Fibroblast of skin of abdomen (primary cell): ENCODE measurements around the gene AGAP3.

Experiments
- DNase-seq: peaks from one replicate; pipeline ENCODE4 v3.0.0-alpha.2; 2013

Gene AGAP3

GRCh38 chr7:151088019-151088855, 2.0 kb downstream of the AGAP3 start:
- DNase-seq, result no peak

- no peak for DNase-seq
These were observed 2.8 kb downstream of the AGAP3 start for GRCh38 chr7:151088856-151089699.

DNA sequence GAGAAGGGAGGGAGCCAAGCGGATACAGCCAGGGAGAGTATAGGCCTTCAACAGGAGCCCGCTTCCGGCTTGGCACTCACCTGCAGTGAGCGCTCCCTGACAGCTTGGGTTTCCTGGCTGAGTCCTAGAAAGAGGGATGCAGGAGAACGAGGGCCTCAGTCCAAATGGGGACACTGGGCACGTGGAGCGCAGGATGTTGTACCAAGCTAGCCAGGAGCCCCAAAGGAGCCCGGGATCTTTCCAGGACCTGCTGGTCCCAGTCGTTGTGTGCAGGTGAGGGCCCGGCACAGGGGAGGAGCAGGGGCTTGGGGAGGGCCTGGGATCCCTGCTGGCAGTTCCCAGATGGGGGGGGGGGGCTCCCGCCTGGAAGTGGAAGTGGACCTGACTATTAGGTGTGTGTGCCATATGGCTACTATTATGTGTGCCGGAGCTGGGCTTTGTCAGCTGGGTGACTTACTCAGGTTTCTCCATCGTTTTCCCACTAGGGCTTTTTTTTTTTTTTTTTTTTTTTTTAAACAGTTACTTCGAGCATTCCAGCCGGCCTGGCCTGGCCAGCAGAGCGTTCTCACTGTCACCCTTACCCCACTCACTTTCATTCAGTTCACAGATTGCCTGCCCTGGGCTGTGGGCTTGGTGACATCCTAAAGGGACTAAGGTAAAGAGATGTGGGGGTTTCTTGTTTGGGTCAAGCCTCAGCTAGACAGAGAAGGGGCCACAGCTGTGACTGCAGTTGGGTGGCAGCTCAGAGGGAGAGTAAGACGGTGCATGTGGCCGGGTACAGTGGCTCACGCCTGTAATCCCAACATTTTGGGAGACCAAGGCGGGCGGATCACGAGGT, 3.8 kb downstream of the AGAP3 start:
- DNase-seq, result no peak

DNA sequence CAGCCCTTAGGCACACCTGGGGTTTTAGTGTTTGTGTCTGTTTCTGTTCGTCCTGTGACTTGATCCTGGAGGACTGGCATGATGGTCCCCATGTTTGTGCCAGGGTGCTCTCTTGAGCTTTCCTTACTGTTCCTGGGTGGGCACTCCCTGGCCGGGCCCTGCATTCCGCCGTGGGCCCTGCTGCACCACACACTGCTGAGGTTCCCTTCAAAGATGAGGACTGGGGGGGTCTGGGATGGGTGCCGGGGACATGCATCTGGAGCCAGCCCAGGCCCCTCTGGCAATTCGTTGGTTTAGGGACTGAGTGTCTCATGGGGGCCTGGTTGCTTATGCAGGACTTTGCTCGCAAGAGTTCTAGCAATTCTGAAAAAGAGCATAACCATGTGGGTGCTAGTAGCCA, 4.7 kb downstream of the AGAP3 start:
- DNase-seq, result no peak

- DNase-seq, result no peak
These were observed 5.2 kb downstream of the AGAP3 start for GRCh38 chr7:151091431-151091830.

- DNase-seq, result no peak
These were observed 5.7 kb downstream of the AGAP3 start for GRCh38 chr7:151091988-151092387.

DNA sequence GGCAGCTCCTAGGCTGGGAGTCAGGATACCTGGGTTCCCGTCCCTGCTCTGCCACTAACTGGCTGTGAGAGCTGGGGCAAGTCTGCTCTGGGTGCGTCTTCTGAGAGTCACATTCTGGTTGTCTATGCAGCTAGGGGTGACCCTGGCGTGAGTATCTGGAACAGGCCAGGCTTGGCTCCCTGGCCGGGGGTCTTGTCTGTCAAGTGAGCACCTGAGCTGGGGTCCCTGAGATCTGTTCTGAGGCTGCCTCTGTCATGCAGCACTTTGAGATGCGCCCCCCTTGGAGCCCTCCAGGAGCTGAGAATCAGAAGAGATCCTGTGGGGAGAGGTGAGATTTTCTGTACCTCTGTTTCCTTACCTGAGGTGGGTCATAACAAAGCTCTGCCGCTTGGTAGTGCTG, 7.5 kb downstream of the AGAP3 start:
- DNase-seq, result no peak

- DNase-seq, result no peak
These were observed 8.4 kb downstream of the AGAP3 start for GRCh38 chr7:151094675-151095074.

GRCh38 chr7:151095123-151095797, 9.0 kb downstream of the AGAP3 start:
- no peak for DNase-seq

- no peak for DNase-seq
These were observed 9.7 kb downstream of the AGAP3 start for GRCh38 chr7:151095828-151096475.

DNA sequence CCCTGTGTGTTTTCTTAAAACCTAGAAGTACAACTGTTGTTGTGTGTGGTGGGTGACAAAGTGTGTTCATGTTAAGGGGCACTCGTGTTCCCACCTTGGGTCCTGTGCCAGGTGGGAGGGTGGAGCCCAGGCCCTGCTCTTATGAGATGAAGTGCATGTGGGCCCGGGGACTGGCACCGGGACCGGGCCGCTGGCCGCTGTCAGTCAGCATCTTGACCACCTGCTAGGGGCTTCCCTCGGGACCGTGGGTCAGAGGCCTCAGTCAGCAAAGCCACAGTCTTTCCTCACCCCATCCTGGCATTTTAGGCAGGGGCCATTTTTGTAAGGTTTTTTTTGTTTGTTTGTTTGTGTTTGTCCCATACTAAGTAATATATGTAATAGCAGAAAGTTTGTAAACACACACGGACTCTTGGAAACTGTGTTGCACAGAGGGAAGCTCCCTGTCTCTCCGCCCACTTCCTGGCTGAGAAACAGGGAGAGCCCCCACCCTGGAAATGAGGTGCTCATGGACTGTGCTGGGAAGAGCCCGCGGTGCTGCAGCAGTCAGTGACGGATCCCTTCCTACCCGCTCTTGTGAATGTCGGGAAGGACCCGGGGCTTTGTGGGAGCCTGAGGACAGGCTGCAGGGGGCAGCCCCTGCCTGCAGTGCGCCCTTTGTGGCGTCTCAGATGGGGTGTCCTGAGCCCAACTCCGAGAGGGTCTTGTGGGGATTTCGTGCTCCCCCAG, 13.4 kb downstream of the AGAP3 start:
- DNase-seq, result no peak

- no peak for DNase-seq
These were observed 14.6 kb downstream of the AGAP3 start for GRCh38 chr7:151100921-151101320.

DNA sequence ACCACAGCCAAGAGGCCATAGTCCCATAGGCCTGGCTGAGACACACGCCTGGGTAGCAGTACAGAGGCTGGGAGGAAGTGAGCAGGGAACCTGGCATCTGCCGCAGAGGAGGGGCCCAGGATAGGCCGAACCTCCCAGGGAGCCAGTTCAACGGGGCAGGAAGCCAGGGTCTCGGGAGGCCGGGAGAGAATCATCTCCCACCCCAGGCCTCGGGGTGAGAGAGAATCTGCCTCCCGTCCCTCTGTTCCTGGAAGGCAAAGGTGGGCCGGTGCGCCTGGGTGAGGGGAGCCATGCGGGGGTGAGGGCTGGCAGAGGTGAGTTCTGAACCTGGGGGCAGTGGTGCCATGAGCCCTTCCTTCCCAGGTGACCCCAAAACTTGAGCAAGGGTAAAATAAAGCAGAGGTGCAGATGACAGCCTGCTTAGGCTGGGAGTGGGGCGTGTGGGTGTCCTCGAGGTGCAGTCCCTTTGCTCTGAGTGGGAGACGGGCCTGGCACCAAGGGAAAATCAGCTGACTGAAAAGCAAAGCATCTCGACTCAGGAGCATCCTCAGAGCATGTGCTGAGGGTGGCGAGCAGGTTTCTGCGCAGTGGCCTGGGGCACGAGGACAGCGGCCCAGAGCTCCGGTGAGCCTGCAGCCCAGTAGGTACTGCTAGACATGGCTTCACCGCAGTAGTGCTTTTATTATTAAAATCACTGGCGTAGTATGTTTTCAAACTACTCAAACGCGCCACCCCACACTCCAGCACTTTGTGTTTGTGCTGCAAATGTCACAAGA, 15.5 kb downstream of the AGAP3 start:
- no peak for DNase-seq

DNA sequence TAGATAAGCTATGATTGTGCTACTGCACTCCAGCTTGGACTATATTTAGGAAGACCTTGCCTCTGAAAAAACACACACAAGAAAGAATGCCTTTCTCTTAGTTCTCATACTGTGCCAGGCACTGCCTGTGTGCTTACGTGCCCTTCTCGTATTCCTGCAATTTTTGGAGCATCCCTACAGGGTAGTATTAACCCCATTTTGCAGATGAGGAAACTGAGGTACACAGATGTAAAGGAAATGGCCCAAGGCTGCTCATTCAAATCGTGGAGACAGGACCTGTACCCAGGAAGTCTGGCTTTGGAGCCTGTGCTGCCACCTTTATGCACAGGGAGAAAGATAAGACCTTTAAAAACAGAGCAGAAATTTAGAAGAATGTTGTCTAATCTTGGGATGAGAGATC, 16.7 kb downstream of the AGAP3 start:
- no peak for DNase-seq

DNA sequence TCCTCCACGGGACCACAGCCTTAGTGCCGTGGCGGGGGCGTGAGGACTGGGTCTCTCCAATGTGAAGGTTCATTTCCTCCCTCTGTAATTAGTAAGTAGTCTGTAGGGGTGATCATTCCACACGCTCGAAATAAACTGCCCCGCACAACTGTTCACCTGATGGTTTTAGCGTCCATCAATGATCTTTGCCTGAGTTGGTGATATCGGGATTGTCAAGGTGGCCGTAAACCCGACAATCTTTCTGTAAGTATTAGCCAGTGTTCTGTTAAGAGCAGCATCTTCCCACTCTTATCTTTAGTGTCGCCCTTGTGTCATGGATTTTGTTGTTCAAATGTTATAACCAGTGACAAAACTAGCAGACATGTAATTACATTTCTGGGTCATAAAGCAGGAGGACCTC, 17.7 kb downstream of the AGAP3 start:
- no peak for DNase-seq

DNA sequence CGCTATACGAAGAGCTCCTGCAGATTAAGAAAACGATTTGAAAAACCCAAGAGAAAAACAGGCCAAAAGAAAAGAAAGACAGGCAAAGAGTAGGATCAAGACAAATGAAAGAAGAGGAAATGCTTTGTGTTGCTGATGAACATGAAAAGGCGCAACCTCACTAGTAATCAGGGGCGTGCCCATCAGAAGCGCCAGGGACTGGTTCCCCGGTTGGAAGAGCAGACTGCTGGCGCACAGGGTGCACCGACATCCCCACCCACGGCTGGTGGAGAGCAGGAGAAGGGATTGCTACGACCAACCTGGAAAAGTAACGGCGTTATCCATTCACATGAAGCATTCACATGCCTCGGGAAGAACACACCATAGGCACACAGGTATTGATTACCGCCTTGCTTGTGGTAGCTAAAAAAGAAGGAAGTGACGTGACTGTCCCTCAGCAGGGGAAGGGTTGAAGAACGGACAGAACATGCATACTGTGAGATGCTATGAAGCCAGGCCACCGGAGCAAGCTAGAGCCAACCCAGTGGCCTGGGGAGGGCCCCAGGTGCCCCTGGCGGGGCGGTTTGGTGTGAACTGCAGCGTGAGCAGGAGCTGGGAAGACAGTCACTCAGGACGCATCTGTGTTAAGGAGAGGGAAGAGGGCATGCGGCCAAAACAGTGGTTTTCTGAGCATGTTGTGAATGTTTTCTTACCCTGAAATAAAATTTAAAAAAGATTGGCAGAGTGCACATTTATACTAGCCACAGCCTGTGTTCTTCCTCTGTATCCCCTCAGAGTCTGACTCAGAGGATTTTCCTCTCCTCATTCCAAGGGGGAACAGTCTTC, 18.3 kb downstream of the AGAP3 start:
- DNase-seq, result peak; percentile 92

DNA sequence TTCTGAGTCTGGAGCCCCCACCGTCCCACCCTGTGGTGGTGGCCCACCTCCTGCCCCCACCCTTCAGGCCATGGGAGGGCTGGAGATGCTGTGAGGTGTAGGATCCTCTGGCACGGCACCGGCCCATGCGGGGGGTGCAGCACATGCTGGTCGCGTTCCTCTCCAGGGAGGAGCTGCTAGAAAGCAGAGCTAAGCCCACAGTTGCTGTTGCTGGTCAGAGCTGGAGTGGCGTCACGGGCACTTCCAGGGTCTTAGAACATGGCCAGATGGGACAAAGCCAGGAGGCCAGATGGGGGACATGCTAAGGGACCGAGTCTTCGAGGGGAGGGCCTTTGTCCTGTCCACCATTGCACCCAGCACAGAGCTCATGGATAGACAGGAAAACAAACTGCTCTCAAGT, 21.6 kb downstream of the AGAP3 start:
- DNase-seq, result no peak

DNA sequence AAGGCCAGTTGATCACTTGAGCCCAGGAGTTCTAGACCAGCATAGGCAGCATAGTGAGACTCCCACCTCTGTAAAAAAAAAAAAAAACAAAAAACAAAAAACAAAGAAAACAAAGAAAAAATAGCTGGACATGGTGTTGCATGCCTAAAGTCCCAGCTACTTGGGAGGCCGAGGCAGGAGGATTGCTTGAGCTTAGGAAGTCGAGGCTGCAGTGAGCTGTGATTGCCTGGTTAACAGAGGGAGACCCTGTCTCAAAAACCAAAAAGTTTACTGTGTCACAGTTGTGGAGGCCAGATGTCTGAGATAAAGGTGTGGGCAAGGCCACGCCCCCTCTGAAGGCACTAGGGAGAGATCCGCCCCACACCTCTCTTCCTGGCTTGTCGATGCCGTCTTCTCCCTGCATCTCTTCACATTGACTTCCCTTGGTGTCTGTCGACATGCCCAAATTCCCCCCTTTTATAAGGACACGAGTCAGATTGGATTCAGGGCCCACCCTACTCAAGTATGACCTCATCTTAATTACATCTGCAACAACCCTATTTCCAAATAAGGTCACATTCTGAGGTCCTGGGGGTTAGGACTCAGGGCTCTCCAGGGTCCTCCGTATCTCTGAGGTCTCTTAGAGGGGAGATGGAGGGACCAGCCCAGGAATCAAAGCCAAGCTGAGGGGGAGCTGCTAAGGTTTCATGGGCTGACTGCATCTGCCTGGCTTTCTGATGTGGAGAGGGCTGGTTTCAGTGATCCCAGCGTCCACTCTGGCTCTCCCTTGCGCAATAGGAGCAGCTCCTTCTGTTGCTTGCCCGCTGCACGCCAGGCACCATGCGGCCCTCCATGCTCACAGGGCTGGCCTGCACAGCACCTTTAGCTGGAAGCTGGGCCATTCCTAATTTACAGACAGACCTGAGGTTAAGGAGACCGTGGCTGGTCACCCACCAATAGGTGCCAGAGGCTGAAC, 23.1 kb downstream of the AGAP3 start:
- DNase-seq, result peak; percentile 39
